Motor neuron (in vitro differentiated cells): ENCODE measurements around the gene HIGD2A. TPM values are rescaled to one million over a fixed set of nuclear protein-coding genes. Genes with fewer than 3 reads are reported as not detected.
A peak's percentile ranks its signal among the peaks of the same experiment; 100 is the strongest.

Source experiments
- ATAC-seq, 8 experiments: fragments of 200-7000 bp; cut with Tn5 transposase; replicated peaks in 6 of 8; 2 replicates each; pipeline ENCODE4 v1.8.0; 2021; ENCODE audit warnings: mild to moderate bottlenecking in 8 of 8, moderate library complexity in 8 of 8
- H3K27ac ChIP-seq, 2 donors: fragments of 250-450 bp; sonication (Bioruptor Pico); 2 replicates each; pipeline ENCODE4 v1.9.0; 2021; ENCODE audit warnings: antibody characterized with exemption in 2 of 2, mild to moderate bottlenecking in 2 of 2, moderate library complexity in 1 of 2
- H3K4me1 ChIP-seq, 2 donors: fragments of 250-450 bp; sonication (Bioruptor Pico); replicated peaks in 1 of 2; 2 replicates each; pipeline ENCODE4 v1.6.1; 2021; ENCODE audit warnings: antibody characterized with exemption in 2 of 2, mild to moderate bottlenecking in 2 of 2, moderate library complexity in 1 of 2
- H3K4me3 ChIP-seq, 5 donors: fragments of 250-450 bp; sonication (Bioruptor Pico); 2 replicates each; pipeline ENCODE4 v1.9.0; 2021; ENCODE audit warnings: antibody characterized with exemption in 5 of 5, mild to moderate bottlenecking in 5 of 5, moderate library complexity in 4 of 5
- WGBS, 10 experiments: fragments of 450-650 bp; shearing (Covaris generic); methylation state at CpG; one replicate each; pipeline ENCODE4 v1.0.0; 2022; 5-methylcytosine and 5-hydroxymethylcytosine counted together
- in situ Hi-C, 9 experiments: fragments of 400-800 bp; cut with MboI; loops; one replicate each; pipeline ENCODE4 v1.15.0; 2021; ENCODE audit warnings: low sequenced_read_pairs in 9 of 9, low pct_unique_long_range_greater_than_20kb in 2 of 9; ENCODE audit not compliant: unreplicated experiment in 9 of 9
- total RNA-seq, 8 experiments: library from RNA; unstranded; fragments of 300-600 nt; gene quantifications; 2 replicates each; pipeline versions ENCODE4 v1.2.3 to v1.2.4, GENCODE V29; 2022

HIGD2A gene
- total RNA-seq, result 100 to 1,000 TPM in 7 of 8 experiments, 10 to 100 TPM in 1; 91.0 to 169 (median 125) TPM

- H3K27ac ChIP-seq, result peak within 1 kb of the TSS; percentile 94 to 96
- ATAC-seq, result peak; percentile 86 to 95 (median 94)
- H3K4me1 ChIP-seq, result peaks cover 16 to 17% of the 10 kb centered on the region in 2 donors
- 0 to 2% (median 0%) methylated on average over 2 to 19 of the region's 47 CpGs; no CpG with 5 or more reads in 4 of the 10 experiments for WGBS, 10 experiments
- peak within 1 kb of the TSS; percentile 83 to 95 (median 86) for H3K4me3 ChIP-seq
- in situ Hi-C loops, result no loop called here
Observed at GRCh38 chr5:176388444-176389134, at the start of gene HIGD2A, which contains the start of gene NOP16. Gene HIGD2A, plus strand, starts transcription at chr5:176388751. Its CDS starts 69 bp downstream, at chr5:176388820. Gene NOP16, minus strand, starts transcription at chr5:176388598. Its CDS starts 59 bp downstream, at chr5:176388539.

GRCh38 chr5:176339304-176339703 lies 49.2 kb upstream of the HIGD2A start:
- Histone ChIP-seq H3K4me3 (no peak overlapping the region), H3K4me1 (no peaks in the 10 kb centered on the region), H3K27ac (no peak overlapping the region)
- WGBS, 10 experiments, result 80 to 100% (median 89%) methylated on average over 1 to 5 of the region's 5 CpGs; no CpG with 5 or more reads in 1 of the 10 experiments
- in situ Hi-C loops, result no loop called here
- ATAC-seq, result no peak

GRCh38 chr5:176341325-176342157 lies 47.0 kb upstream of the HIGD2A start:
- WGBS, 10 experiments, result 25 to 100% (median 80%) methylated on average over 1 to 2 of the region's 2 CpGs; no CpG with 5 or more reads in 1 of the 10 experiments
- no peak overlapping the region for H3K4me3 ChIP-seq
- no peak overlapping the region for H3K27ac ChIP-seq
- in situ Hi-C loops, result no loop called here
- ATAC-seq, result no peak
- H3K4me1 ChIP-seq, result no peaks in the 10 kb centered on the region

- in situ Hi-C loops, result no loop called here
- no peak overlapping the region for H3K27ac ChIP-seq
- WGBS, 10 experiments, result 75 to 100% (median 100%) methylated on average over 1 of the region's 1 CpG; no CpG with 5 or more reads in 1 of the 10 experiments
- no peaks in the 10 kb centered on the region for H3K4me1 ChIP-seq
- no peak overlapping the region for H3K4me3 ChIP-seq
- ATAC-seq, result no peak
Observed at GRCh38 chr5:176342158-176342483, 46.4 kb upstream of the HIGD2A start.

GRCh38 chr5:176342766-176343458 lies 45.6 kb upstream of the HIGD2A start:
- ATAC-seq, result no peak
- H3K4me1 ChIP-seq, result no peaks in the 10 kb centered on the region
- H3K27ac ChIP-seq, result no peak overlapping the region
- in situ Hi-C loops, result no loop called here
- no peak overlapping the region for H3K4me3 ChIP-seq
- 0 to 100% (median 80%) methylated on average over 1 to 2 of the region's 2 CpGs; no CpG with 5 or more reads in 1 of the 10 experiments for WGBS, 10 experiments

GRCh38 chr5:176350416-176350815 lies 38.1 kb upstream of the HIGD2A start:
- no peak overlapping the region for H3K4me3 ChIP-seq
- WGBS, 10 experiments, result 85 to 100% (median 96%) methylated on average over 1 to 8 of the region's 8 CpGs; no CpG with 5 or more reads in 1 of the 10 experiments
- ATAC-seq, result no peak
- no peak overlapping the region for H3K27ac ChIP-seq
- no peaks in the 10 kb centered on the region for H3K4me1 ChIP-seq
- in situ Hi-C loops, result no loop called here

GRCh38 chr5:176352116-176352878 lies 36.3 kb upstream of the HIGD2A start:
- Histone ChIP-seq H3K4me1 (no peaks in the 10 kb centered on the region), H3K27ac (no peak overlapping the region), H3K4me3 (no peak overlapping the region)
- no peak for ATAC-seq
- in situ Hi-C loops, result no loop called here
- 87 to 100% (median 99%) methylated on average over 1 to 5 of the region's 5 CpGs; no CpG with 5 or more reads in 2 of the 10 experiments for WGBS, 10 experiments

- no peak overlapping the region for H3K4me3 ChIP-seq
- in situ Hi-C loops, result no loop called here
- H3K4me1 ChIP-seq, result no peaks in the 10 kb centered on the region
- ATAC-seq, result no peak
- H3K27ac ChIP-seq, result no peak overlapping the region
- WGBS, 10 experiments, result 60 to 100% (median 94%) methylated on average over 1 to 4 of the region's 4 CpGs; no CpG with 5 or more reads in 1 of the 10 experiments
Observed at GRCh38 chr5:176353533-176353932, 35.0 kb upstream of the HIGD2A start.

- in situ Hi-C loops, result no loop called here
- ATAC-seq, result no peak
- Histone ChIP-seq H3K27ac (no peak overlapping the region), H3K4me3 (no peak overlapping the region), H3K4me1 (peaks cover 6 to 8% of the 10 kb centered on the region in 2 donors)
- WGBS, 10 experiments, result 87 to 100% (median 94%) methylated on average over 2 to 13 of the region's 16 CpGs; no CpG with 5 or more reads in 3 of the 10 experiments
Observed at GRCh38 chr5:176355400-176356178, 33.0 kb upstream of the HIGD2A start.

- Histone ChIP-seq H3K4me3 (no peak overlapping the region), H3K27ac (no peak overlapping the region), H3K4me1 (peaks cover 6 to 9% of the 10 kb centered on the region in 2 donors)
- WGBS, 10 experiments, result 82 to 100% (median 100%) methylated on average over 1 to 3 of the region's 3 CpGs; no CpG with 5 or more reads in 3 of the 10 experiments
- ATAC-seq, result no peak
- in situ Hi-C loops, result no loop called here
Observed at GRCh38 chr5:176356179-176356566, 32.4 kb upstream of the HIGD2A start.

GRCh38 chr5:176359658-176360057 lies 28.9 kb upstream of the HIGD2A start:
- ATAC-seq, result no peak
- no peak overlapping the region for H3K27ac ChIP-seq
- in situ Hi-C loops, result no loop called here
- H3K4me3 ChIP-seq, result no peak overlapping the region
- H3K4me1 ChIP-seq, result peaks cover 6 to 9% of the 10 kb centered on the region in 2 donors
- 54 to 100% (median 94%) methylated on average over 1 to 4 of the region's 4 CpGs; no CpG with 5 or more reads in 1 of the 10 experiments for WGBS, 10 experiments
